Spleen (tissue), 7 donors: Measurements from ENCODE around the gene FAM53B.
A peak's percentile ranks its signal among the peaks of the same experiment; 100 is the strongest.

Experiments used
- CTCF ChIP-seq, 11 experiments: fragments of 200-600 bp in 7 of 11; fragments of 450-650 bp in 4 of 11; sonication (generic) in 4 of 11; IDR thresholded peaks in 8 of 11; conservative IDR thresholded peaks in 3 of 11; 1 replicate in 7 of 11; 2 replicates in 4 of 11; pipeline versions ENCODE4 v1.4.0 to v1.8.0; 2016 to 2021; ENCODE audit warnings: antibody characterized with exemption in 11 of 11, inconsistent platforms in 4 of 11, mild to moderate bottlenecking in 1 of 11
- POLR2A ChIP-seq, 3 donors: fragments of 450-650 bp; IDR thresholded peaks; one replicate each; pipeline ENCODE4 v1.5.1; 2017; ENCODE audit warnings: antibody characterized with exemption in 3 of 3, mild to moderate bottlenecking in 1 of 3
- POLR2AphosphoS5 ChIP-seq, 3 donors: sonication (generic); formaldehyde crosslinking; IDR thresholded peaks; one replicate each; pipeline ENCODE4 v1.5.1; 2017; ENCODE audit warnings: antibody characterized with exemption in 3 of 3
- donor health status: DM: no; HTN: no; CAD: no; lungs with moderate emphysema.
- donor health status: DM: no; HTN: no; CAD: no.
- donor health status: DM: no; HTN: no; CAD: no.

- TF ChIP-seq CTCF (IDR thresholded peaks at IDR 0.05 in 8 of 11, conservative IDR thresholded peaks at IDR 0.05 in 3 of 11), result no peak
- TF ChIP-seq POLR2AphosphoS5 (IDR thresholded peaks at IDR 0.05), result peak in 1 of 3 donors; percentile 20
- no peak for TF ChIP-seq POLR2A (IDR thresholded peaks at IDR 0.05)
Measured at GRCh38 chr10:124724279-124725027, 19.7 kb downstream of the FAM53B start.
